Tongue (tissue), 2 donors: ENCODE results near the gene TRIM17. TPM values are rescaled to one million over a fixed set of nuclear protein-coding genes. Genes with fewer than 3 reads are reported as not detected.
"Not testable (repeated sequence)": the region's sequence is repeated elsewhere in the genome, so short reads cannot be mapped to it uniquely, and the experiment has no call there.

Source experiments
- DNase-seq: peaks from one replicate; pipeline ENCODE4 v3.0.0-alpha.2; 2015
- total RNA-seq: library from RNA; depleted of rRNA; stranded (reverse); fragments of >200 nt; gene quantifications from one replicate; pipeline ENCODE4 v1.2.3, GENCODE V29; 2014

TRIM17 gene
- total RNA-seq, 1 donor from 2014 or later = not detected

GRCh38 chr1:228448372-228448771 is 31.7 kb upstream of the TRIM17 start:
- DNase-seq = no peak

GRCh38 chr1:228446852-228447251 is 30.2 kb upstream of the TRIM17 start:
- DNase-seq = no peak

- DNase-seq = peak; percentile 35
These were observed 29.4 kb upstream of the TRIM17 start for GRCh38 chr1:228445843-228446650.

GRCh38 chr1:228445490-228445842 is 28.8 kb upstream of the TRIM17 start:
- no peak for DNase-seq

GRCh38 chr1:228443395-228443794 is 26.7 kb upstream of the TRIM17 start:
- DNase-seq = no peak

GRCh38 chr1:228440761-228441500 is 24.3 kb upstream of the TRIM17 start:
- DNase-seq = no peak

- DNase-seq = no peak
These were observed 21.6 kb upstream of the TRIM17 start for GRCh38 chr1:228438266-228438665.

GRCh38 chr1:228437424-228437962 is 20.8 kb upstream of the TRIM17 start:
- no peak for DNase-seq

- DNase-seq = no peak
These were observed 18.0 kb upstream of the TRIM17 start for GRCh38 chr1:228434689-228435088.

GRCh38 chr1:228433337-228434053 is 16.8 kb upstream of the TRIM17 start:
- not testable (repeated sequence) for DNase-seq

- DNase-seq = no peak
These were observed 13.6 kb upstream of the TRIM17 start for GRCh38 chr1:228430243-228430642.

GRCh38 chr1:228429698-228430097 is 13.0 kb upstream of the TRIM17 start:
- DNase-seq = no peak

- DNase-seq = no peak
These were observed 12.3 kb upstream of the TRIM17 start for GRCh38 chr1:228429007-228429406.

- DNase-seq = no peak
These were observed 11.8 kb upstream of the TRIM17 start for GRCh38 chr1:228428412-228428811.

GRCh38 chr1:228426518-228427175 is 10.0 kb upstream of the TRIM17 start:
- DNase-seq = no peak

GRCh38 chr1:228424685-228425660 is 8.3 kb upstream of the TRIM17 start:
- no peak for DNase-seq

- DNase-seq = no peak
These were observed 6.9 kb upstream of the TRIM17 start for GRCh38 chr1:228423404-228424053.

GRCh38 chr1:228420968-228421826 is 4.5 kb upstream of the TRIM17 start:
- DNase-seq = no peak

- DNase-seq = no peak
These were observed 982 bp upstream of the TRIM17 start for GRCh38 chr1:228417483-228418203.
